Aortic smooth muscle cell (primary cell): ENCODE measurements around the gene THBS2. TPM values are rescaled to one million over a fixed set of nuclear protein-coding genes. Genes with fewer than 3 reads are reported as not detected.

Source experiments
- total RNA-seq: library from RNA; depleted of rRNA; stranded (reverse); fragments of >200 nt; gene quantifications from 2 replicates; pipeline ENCODE4 v1.2.3, GENCODE V29; 2014

The THBS2 gene
- total RNA-seq, result 1,212 and 1,885 TPM in 2 replicates

GRCh38 chr6:169253337-169254238, at the start of gene THBS2:
THBS2 (minus strand) TSS chr6:169253846; CDS start chr6:169250784, 3,062 bp downstream.

